Esophagus (tissue), 2 donors: ENCODE measurements around the gene ZNF516. TPM values are rescaled to one million over a fixed set of nuclear protein-coding genes. Genes with fewer than 3 reads are reported as not detected.

Experiments used
- H3K27ac ChIP-seq, 2 donors: one replicate each; pipeline ENCODE4 v1.5.1; 2013; ENCODE audit warnings: low read depth in 2 of 2, mild to moderate bottlenecking in 2 of 2, inconsistent platforms in 1 of 2, low read length in 1 of 2, moderate library complexity in 1 of 2
- H3K27me3 ChIP-seq, 2 donors: one replicate each; pipeline ENCODE4 v1.6.1; 2013; ENCODE audit warnings: low read length in 2 of 2, control low read depth in 1 of 2, mild to moderate bottlenecking in 1 of 2; ENCODE audit not compliant: insufficient read depth in 2 of 2, control insufficient read depth in 1 of 2
- H3K36me3 ChIP-seq, 2 donors: one replicate each; pipeline ENCODE4 v1.6.1; 2013; ENCODE audit warnings: low read length in 1 of 2; ENCODE audit not compliant: control insufficient read depth in 2 of 2, insufficient read depth in 2 of 2
- H3K4me1 ChIP-seq, 2 donors: one replicate each; pipeline ENCODE4 v1.6.1; 2013; ENCODE audit warnings: low read length in 1 of 2; ENCODE audit not compliant: control insufficient read depth in 2 of 2, insufficient read depth in 2 of 2
- H3K4me3 ChIP-seq, 2 donors: one replicate each; pipeline ENCODE4 v1.5.1; 2013; ENCODE audit warnings: low read length in 2 of 2, mild to moderate bottlenecking in 2 of 2, low read depth in 1 of 2, moderate library complexity in 1 of 2
- H3K9me3 ChIP-seq, 2 donors: one replicate each; pipeline ENCODE4 v1.6.1; 2013; ENCODE audit warnings: mild to moderate bottlenecking in 2 of 2, low read depth in 1 of 2, low read length in 1 of 2, moderate library complexity in 1 of 2; ENCODE audit not compliant: control insufficient read depth in 2 of 2, insufficient read depth in 1 of 2
- WGBS, 2 donors: extraction: QIAGEN DNeasy Blood & Tissue Kit; methylation state at CpG; one replicate each; pipeline ENCODE4 v1.1.7; 2013; 5-methylcytosine and 5-hydroxymethylcytosine counted together
- polyA plus RNA-seq, 2 donors: library from polyadenylated mRNA; stranded (reverse); fragments of 200-250 nt; gene quantifications; one replicate each; pipeline ENCODE4 v1.2.3, GENCODE V29; 2013
- donor health status: healthy with polysubstance abuse.
- donor health status: Bipolar disorder and iron deficiency.

ZNF516 gene
- polyA plus RNA-seq, 2 donors, result 4.0 to 5.4 TPM

- Histone ChIP-seq H3K27me3 (no peaks in the 10 kb centered on the region), H3K9me3 (no peaks in the 10 kb centered on the region), H3K36me3 (no peaks in the 10 kb centered on the region), H3K4me1 (peaks cover 0 to 2% of the 10 kb centered on the region in 2 donors), H3K27ac (no peak overlapping the region), H3K4me3 (no peak overlapping the region)
- WGBS, 2 donors, result 85 to 89% methylated on average over 7 of the region's 7 CpGs
Measured at GRCh38 chr18:76502551-76502950, 7.5 kb upstream of the ZNF516 start.

- Histone ChIP-seq H3K36me3 (no peaks in the 10 kb centered on the region), H3K4me3 (no peak overlapping the region), H3K27ac (no peak overlapping the region), H3K27me3 (no peaks in the 10 kb centered on the region), H3K9me3 (no peaks in the 10 kb centered on the region), H3K4me1 (peaks cover 0 to 2% of the 10 kb centered on the region in 2 donors)
- 76% methylated on average over 10 of the region's 10 CpGs for WGBS, 2 donors
Measured at GRCh38 chr18:76499637-76500340, 4.7 kb upstream of the ZNF516 start.

- Histone ChIP-seq H3K4me3 (no peak overlapping the region), H3K27ac (no peak overlapping the region), H3K36me3 (no peaks in the 10 kb centered on the region), H3K9me3 (no peaks in the 10 kb centered on the region), H3K4me1 (peaks cover 0 to 2% of the 10 kb centered on the region in 2 donors), H3K27me3 (no peaks in the 10 kb centered on the region)
- 80 to 82% methylated on average over 8 of the region's 8 CpGs for WGBS, 2 donors
Measured at GRCh38 chr18:76499021-76499420, 4.0 kb upstream of the ZNF516 start.

GRCh38 chr18:76498064-76498463 lies 3.0 kb upstream of the ZNF516 start:
- Histone ChIP-seq H3K4me3 (no peak overlapping the region), H3K4me1 (no peaks in the 10 kb centered on the region), H3K27ac (no peak overlapping the region), H3K36me3 (no peaks in the 10 kb centered on the region), H3K27me3 (no peaks in the 10 kb centered on the region), H3K9me3 (no peaks in the 10 kb centered on the region)
- 25 to 27% methylated on average over 6 of the region's 6 CpGs for WGBS, 2 donors

- Histone ChIP-seq H3K27ac (no peak overlapping the region), H3K36me3 (no peaks in the 10 kb centered on the region), H3K27me3 (no peaks in the 10 kb centered on the region), H3K4me3 (no peak overlapping the region), H3K9me3 (no peaks in the 10 kb centered on the region), H3K4me1 (no peaks in the 10 kb centered on the region)
- WGBS, 2 donors, result 66% methylated on average over 6 of the region's 6 CpGs
Measured at GRCh38 chr18:76497021-76497420, 2.0 kb upstream of the ZNF516 start.

GRCh38 chr18:76496194-76496890 lies 1.3 kb upstream of the ZNF516 start:
- H3K27ac ChIP-seq, result peak overlapping the region; percentile 58 to 65
- no peaks in the 10 kb centered on the region for H3K27me3 ChIP-seq
- H3K4me3 ChIP-seq, result peak overlapping the region; percentile 46 to 66
- H3K9me3 ChIP-seq, result no peaks in the 10 kb centered on the region
- 16 to 19% methylated on average over 48 of the region's 48 CpGs for WGBS, 2 donors
- H3K36me3 ChIP-seq, result no peaks in the 10 kb centered on the region
- H3K4me1 ChIP-seq, result no peaks in the 10 kb centered on the region

GRCh38 chr18:76495435-76496193 lies 572 bp upstream of the ZNF516 start:
- Histone ChIP-seq H3K27me3 (no peaks in the 10 kb centered on the region), H3K36me3 (no peaks in the 10 kb centered on the region), H3K9me3 (no peaks in the 10 kb centered on the region), H3K27ac (peak overlapping the region; percentile 58 to 73), H3K4me3 (peak overlapping the region; percentile 59 to 66), H3K4me1 (no peaks in the 10 kb centered on the region)
- 1 to 2% methylated on average over 43 of the region's 43 CpGs for WGBS, 2 donors

GRCh38 chr18:76494231-76495005 lies 624 bp downstream of the ZNF516 start:
- H3K36me3 ChIP-seq, result no peaks in the 10 kb centered on the region
- H3K27me3 ChIP-seq, result no peaks in the 10 kb centered on the region
- H3K9me3 ChIP-seq, result no peaks in the 10 kb centered on the region
- 1% methylated on average over 55 to 56 of the region's 56 CpGs for WGBS, 2 donors
- peak overlapping the region; percentile 80 to 91 for H3K27ac ChIP-seq
- H3K4me1 ChIP-seq, result no peaks in the 10 kb centered on the region
- H3K4me3 ChIP-seq, result peak overlapping the region; percentile 49 to 66
